Stimulated activated effector memory CD8-positive, alpha-beta T cell treated with anti-CD3 and anti-CD28 coated beads, Interleukin-12 subunit alpha, Interleukin-12 subunit beta, amount 100 ng/mL, for 72 hours (primary cell): Measurements from ENCODE around the gene NET1.
A peak's percentile ranks its signal among the peaks of the same experiment; 100 is the strongest.

Experiments used
- ATAC-seq: fragments of 150-1000 bp; cut with Tn5 transposase; 2 replicates; pipeline ENCODE4 v1.10.0; 2021
- DNase-seq, 2 donors: peaks; one replicate each; pipeline ENCODE4 v3.0.0; 2021 to 2022; ENCODE audit warnings: low spot score in 2 of 2
- H3K27ac Mint-ChIP-seq: one replicate; pipeline ENCODE4 v1.8.0; 2022; ENCODE audit warnings: mild to moderate bottlenecking, mixed read lengths
- H3K36me3 Mint-ChIP-seq: one replicate; pipeline ENCODE4 v1.8.0; 2022; ENCODE audit warnings: mild to moderate bottlenecking, mixed read lengths
- H3K4me1 Mint-ChIP-seq: one replicate; pipeline ENCODE4 v1.8.0; 2022; ENCODE audit warnings: mixed read lengths
- H3K4me3 Mint-ChIP-seq: one replicate; pipeline ENCODE4 v1.8.0; 2022; ENCODE audit warnings: mild to moderate bottlenecking, mixed read lengths
- H3K9me3 Mint-ChIP-seq: one replicate; pipeline ENCODE4 v1.8.0; 2022; ENCODE audit warnings: mixed read lengths

The NET1 gene

GRCh38 chr10:5477948-5478693 is 65.8 kb downstream of the NET1 start:
- ATAC-seq, result no peak
- H3K4me3 Mint-ChIP-seq, result no peak overlapping the region
- H3K36me3 Mint-ChIP-seq, result no peaks in the 10 kb centered on the region
- no peaks in the 10 kb centered on the region for H3K9me3 Mint-ChIP-seq
- no peak for DNase-seq
- H3K4me1 Mint-ChIP-seq, result no peaks in the 10 kb centered on the region
- no peak overlapping the region for H3K27ac Mint-ChIP-seq

GRCh38 chr10:5478694-5479305 is 66.4 kb downstream of the NET1 start:
- no peaks in the 10 kb centered on the region for H3K36me3 Mint-ChIP-seq
- H3K4me3 Mint-ChIP-seq, result no peak overlapping the region
- ATAC-seq (no peak), DNase-seq (no peak)
- no peaks in the 10 kb centered on the region for H3K9me3 Mint-ChIP-seq
- no peaks in the 10 kb centered on the region for H3K4me1 Mint-ChIP-seq
- no peak overlapping the region for H3K27ac Mint-ChIP-seq

GRCh38 chr10:5479481-5480161 is 67.3 kb downstream of the NET1 start:
- Mint-ChIP-seq H3K4me1 (no peaks in the 10 kb centered on the region), H3K9me3 (no peaks in the 10 kb centered on the region), H3K27ac (no peak overlapping the region), H3K36me3 (no peaks in the 10 kb centered on the region), H3K4me3 (no peak overlapping the region)
- ATAC-seq (peak; percentile 48), DNase-seq (no peak)

- ATAC-seq (peak; percentile 33), DNase-seq (no peak)
- no peaks in the 10 kb centered on the region for H3K9me3 Mint-ChIP-seq
- no peak overlapping the region for H3K27ac Mint-ChIP-seq
- no peaks in the 10 kb centered on the region for H3K36me3 Mint-ChIP-seq
- H3K4me3 Mint-ChIP-seq, result no peak overlapping the region
- H3K4me1 Mint-ChIP-seq, result no peaks in the 10 kb centered on the region
Measured at GRCh38 chr10:5480162-5480941, 68.0 kb downstream of the NET1 start.

GRCh38 chr10:5481121-5481520 is 68.8 kb downstream of the NET1 start:
- Mint-ChIP-seq H3K9me3 (no peaks in the 10 kb centered on the region), H3K27ac (no peak overlapping the region), H3K4me3 (no peak overlapping the region), H3K36me3 (no peaks in the 10 kb centered on the region), H3K4me1 (no peaks in the 10 kb centered on the region)
- no peak for DNase-seq
- ATAC-seq, result no peak

- no peak overlapping the region for H3K27ac Mint-ChIP-seq
- H3K9me3 Mint-ChIP-seq, result no peaks in the 10 kb centered on the region
- H3K36me3 Mint-ChIP-seq, result no peaks in the 10 kb centered on the region
- H3K4me3 Mint-ChIP-seq, result no peak overlapping the region
- no peak for ATAC-seq
- DNase-seq, result no peak
- H3K4me1 Mint-ChIP-seq, result no peaks in the 10 kb centered on the region
Measured at GRCh38 chr10:5482016-5482415, 69.7 kb downstream of the NET1 start.

GRCh38 chr10:5484205-5484604 is 71.8 kb downstream of the NET1 start:
- Mint-ChIP-seq H3K27ac (no peak overlapping the region), H3K4me1 (no peaks in the 10 kb centered on the region), H3K9me3 (no peaks in the 10 kb centered on the region), H3K4me3 (no peak overlapping the region), H3K36me3 (no peaks in the 10 kb centered on the region)
- ATAC-seq (peak; percentile 41), DNase-seq (no peak)

GRCh38 chr10:5485290-5485689 is 72.9 kb downstream of the NET1 start:
- DNase-seq (no peak), ATAC-seq (no peak)
- Mint-ChIP-seq H3K4me1 (no peaks in the 10 kb centered on the region), H3K27ac (no peak overlapping the region), H3K36me3 (no peaks in the 10 kb centered on the region), H3K4me3 (no peak overlapping the region), H3K9me3 (no peaks in the 10 kb centered on the region)

GRCh38 chr10:5485948-5486852 is 73.8 kb downstream of the NET1 start:
- no peaks in the 10 kb centered on the region for H3K9me3 Mint-ChIP-seq
- H3K36me3 Mint-ChIP-seq, result no peaks in the 10 kb centered on the region
- no peaks in the 10 kb centered on the region for H3K4me1 Mint-ChIP-seq
- DNase-seq, result no peak
- H3K27ac Mint-ChIP-seq, result no peak overlapping the region
- no peak for ATAC-seq
- no peak overlapping the region for H3K4me3 Mint-ChIP-seq

- no peaks in the 10 kb centered on the region for H3K36me3 Mint-ChIP-seq
- DNase-seq, result no peak
- no peaks in the 10 kb centered on the region for H3K9me3 Mint-ChIP-seq
- H3K4me1 Mint-ChIP-seq, result no peaks in the 10 kb centered on the region
- no peak overlapping the region for H3K4me3 Mint-ChIP-seq
- no peak overlapping the region for H3K27ac Mint-ChIP-seq
- no peak for ATAC-seq
Measured at GRCh38 chr10:5486853-5487235, 74.5 kb downstream of the NET1 start.

- no peak for DNase-seq
- no peak overlapping the region for H3K27ac Mint-ChIP-seq
- H3K9me3 Mint-ChIP-seq, result peaks cover 2% of the 10 kb centered on the region
- H3K4me1 Mint-ChIP-seq, result no peaks in the 10 kb centered on the region
- no peak overlapping the region for H3K4me3 Mint-ChIP-seq
- H3K36me3 Mint-ChIP-seq, result no peaks in the 10 kb centered on the region
- no peak for ATAC-seq
Measured at GRCh38 chr10:5488272-5489161, 76.2 kb downstream of the NET1 start.

GRCh38 chr10:5490032-5490431 is 77.7 kb downstream of the NET1 start:
- ATAC-seq, result no peak
- Mint-ChIP-seq H3K27ac (no peak overlapping the region), H3K4me1 (no peaks in the 10 kb centered on the region), H3K36me3 (no peaks in the 10 kb centered on the region), H3K9me3 (peaks cover 2% of the 10 kb centered on the region), H3K4me3 (no peak overlapping the region)
- no peak for DNase-seq

GRCh38 chr10:5490698-5491464 is 78.5 kb downstream of the NET1 start:
- Mint-ChIP-seq H3K4me3 (no peak overlapping the region), H3K36me3 (no peaks in the 10 kb centered on the region), H3K27ac (no peak overlapping the region), H3K4me1 (no peaks in the 10 kb centered on the region), H3K9me3 (peaks cover 2% of the 10 kb centered on the region)
- DNase-seq (no peak), ATAC-seq (no peak)
